Stomach (tissue), 9 donors: ENCODE results near the gene ANAPC2. TPM values are rescaled to one million over a fixed set of nuclear protein-coding genes. Genes with fewer than 3 reads are reported as not detected.

Experiments used
- DNase-seq, 2 donors: peaks; one replicate each; pipeline versions ENCODE4 v3.0.0 to v3.0.0-alpha.2; 2013 to 2019
- H3K27ac ChIP-seq, 5 donors: fragments of 200-600 bp in 4 of 5; sonication (generic) in 4 of 5; one replicate each; pipeline ENCODE4 v1.5.1; 2013 to 2019; ENCODE audit warnings: mild to moderate bottlenecking in 1 of 5, moderate library complexity in 1 of 5
- H3K27me3 ChIP-seq, 3 donors: fragments of 200-600 bp; sonication (generic); one replicate each; pipeline ENCODE4 v1.5.1; 2017 to 2019; ENCODE audit warnings: mixed run types in 1 of 3
- H3K36me3 ChIP-seq, 4 donors: fragments of 200-600 bp; sonication (generic); 1 replicate in 3 of 4; 2 replicates in 1 of 4; pipeline ENCODE4 v1.5.1; 2016 to 2019
- H3K4me1 ChIP-seq, 4 donors: fragments of 200-600 bp; sonication (generic); one replicate each; pipeline ENCODE4 v1.5.1; 2016 to 2019
- H3K4me3 ChIP-seq, 4 donors: fragments of 200-600 bp; sonication (generic) in 3 of 4; one replicate each; pipeline ENCODE4 v1.5.1; 2016 to 2019; ENCODE audit warnings: mild to moderate bottlenecking in 1 of 4
- H3K9me3 ChIP-seq, 4 donors: fragments of 200-600 bp; sonication (generic); one replicate each; pipeline ENCODE4 v1.5.1; 2016 to 2019
- EP300 ChIP-seq: sonication (generic); formaldehyde crosslinking; IDR thresholded peaks from one replicate; pipeline ENCODE4 v1.6.1; 2017; ENCODE audit warnings: antibody characterized with exemption
- POLR2A ChIP-seq, 4 donors: fragments of 450-650 bp; IDR thresholded peaks; one replicate each; pipeline ENCODE4 v1.6.1; 2016; ENCODE audit warnings: antibody characterized with exemption in 4 of 4, control low read depth in 2 of 4, mild to moderate bottlenecking in 1 of 4, moderate library complexity in 1 of 4
- POLR2AphosphoS5 ChIP-seq, 3 donors: sonication (generic); formaldehyde crosslinking; IDR thresholded peaks; one replicate each; pipeline ENCODE4 v1.6.1; 2016; ENCODE audit warnings: antibody characterized with exemption in 3 of 3
- WGBS, 5 donors: extraction: QIAGEN DNeasy Blood & Tissue Kit in 3 of 5; methylation state at CpG; one replicate each; pipeline versions ENCODE4 v1.1.5 to v1.1.7; 2013 to 2018; 5-methylcytosine and 5-hydroxymethylcytosine counted together
- intact Hi-C: fragments of 100-400 bp; cut with DNase I; formaldehyde crosslinking; loops from one replicate; pipeline ENCODE4 v1.15.1; 2023; ENCODE audit warnings: low total_unique reads
- polyA plus RNA-seq, 3 donors: library from polyadenylated mRNA; stranded (reverse); fragments of 200-250 nt; gene quantifications; one replicate each; pipeline ENCODE4 v1.2.3, GENCODE V29; 2013
- total RNA-seq, 5 donors: library from RNA; depleted of rRNA; stranded (reverse); fragments of >200 nt; gene quantifications; one replicate each; pipeline versions ENCODE4 v1.1.0 to v1.2.3, GENCODE V29; 2014 to 2016
- TF ChIP-seq, protein P1 (sequence below), 7 experiments: fragments of 450-650 bp in 4 of 7; fragments of 200-600 bp in 3 of 7; sonication (generic) in 3 of 7; IDR thresholded peaks; one replicate each; pipeline ENCODE4 v1.5.1; 2016 to 2019; ENCODE audit warnings: antibody characterized with exemption in 7 of 7, control low read depth in 2 of 7, mild to moderate bottlenecking in 1 of 7
- donor health status: healthy with polysubstance abuse.
- donor health status: Bipolar disorder and iron deficiency.
- donor health status: healthy.

The ANAPC2 gene
- total and polyA plus RNA-seq, 8 donors, result 26.1 to 147 (median 41.8) TPM

DNA sequence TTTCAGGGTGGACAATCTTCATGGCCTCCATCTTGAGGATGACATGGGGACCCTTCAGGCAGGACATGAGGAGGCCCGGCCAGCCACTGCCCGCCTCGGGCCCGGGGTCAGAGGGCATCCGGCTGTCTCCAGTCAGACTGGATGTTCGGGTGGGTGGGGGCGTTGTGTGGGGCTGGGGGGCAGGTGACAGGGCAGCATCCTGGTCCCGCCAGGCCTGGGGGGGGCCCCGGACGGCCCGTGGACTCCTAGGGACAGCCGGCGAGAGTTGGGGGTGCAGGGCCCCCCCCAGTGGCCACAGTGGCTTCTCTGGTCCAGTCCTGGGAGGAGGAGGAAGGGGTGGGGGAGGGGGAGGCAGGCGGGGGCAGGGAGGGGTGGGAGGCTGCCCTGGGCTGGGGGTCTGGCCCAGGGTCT, 32.7 kb upstream of the ANAPC2 start:
- 69 to 86% (median 81%) methylated on average over 7 to 14 of the region's 14 CpGs for WGBS, 5 donors
- DNase-seq, result no peak
- peaks cover 0 to 7% (median 4%) of the 10 kb centered on the region in 4 donors for H3K36me3 ChIP-seq
- intact Hi-C loops, result no loop called here
- peaks cover 0 to 14% (median 0%) of the 10 kb centered on the region in 3 donors for H3K27me3 ChIP-seq
- peaks cover 45 to 91% (median 86%) of the 10 kb centered on the region in 4 donors for H3K4me1 ChIP-seq
- no peaks in the 10 kb centered on the region for H3K9me3 ChIP-seq
- H3K27ac ChIP-seq, result peak overlapping the region in 4 of 5 donors; percentile 61 to 73 (median 64)
- H3K4me3 ChIP-seq, result peak overlapping the region; percentile 44 to 58 (median 46)
- TF ChIP-seq EP300 (no peak), POLR2AphosphoS5 (IDR thresholded peaks at IDR 0.05) (no peak), POLR2A (IDR thresholded peaks at IDR 0.05) (no peak)
- TF ChIP-seq, protein P1, sequence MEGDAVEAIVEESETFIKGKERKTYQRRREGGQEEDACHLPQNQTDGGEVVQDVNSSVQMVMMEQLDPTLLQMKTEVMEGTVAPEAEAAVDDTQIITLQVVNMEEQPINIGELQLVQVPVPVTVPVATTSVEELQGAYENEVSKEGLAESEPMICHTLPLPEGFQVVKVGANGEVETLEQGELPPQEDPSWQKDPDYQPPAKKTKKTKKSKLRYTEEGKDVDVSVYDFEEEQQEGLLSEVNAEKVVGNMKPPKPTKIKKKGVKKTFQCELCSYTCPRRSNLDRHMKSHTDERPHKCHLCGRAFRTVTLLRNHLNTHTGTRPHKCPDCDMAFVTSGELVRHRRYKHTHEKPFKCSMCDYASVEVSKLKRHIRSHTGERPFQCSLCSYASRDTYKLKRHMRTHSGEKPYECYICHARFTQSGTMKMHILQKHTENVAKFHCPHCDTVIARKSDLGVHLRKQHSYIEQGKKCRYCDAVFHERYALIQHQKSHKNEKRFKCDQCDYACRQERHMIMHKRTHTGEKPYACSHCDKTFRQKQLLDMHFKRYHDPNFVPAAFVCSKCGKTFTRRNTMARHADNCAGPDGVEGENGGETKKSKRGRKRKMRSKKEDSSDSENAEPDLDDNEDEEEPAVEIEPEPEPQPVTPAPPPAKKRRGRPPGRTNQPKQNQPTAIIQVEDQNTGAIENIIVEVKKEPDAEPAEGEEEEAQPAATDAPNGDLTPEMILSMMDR (IDR thresholded peaks at IDR 0.05), result no peak

DNA sequence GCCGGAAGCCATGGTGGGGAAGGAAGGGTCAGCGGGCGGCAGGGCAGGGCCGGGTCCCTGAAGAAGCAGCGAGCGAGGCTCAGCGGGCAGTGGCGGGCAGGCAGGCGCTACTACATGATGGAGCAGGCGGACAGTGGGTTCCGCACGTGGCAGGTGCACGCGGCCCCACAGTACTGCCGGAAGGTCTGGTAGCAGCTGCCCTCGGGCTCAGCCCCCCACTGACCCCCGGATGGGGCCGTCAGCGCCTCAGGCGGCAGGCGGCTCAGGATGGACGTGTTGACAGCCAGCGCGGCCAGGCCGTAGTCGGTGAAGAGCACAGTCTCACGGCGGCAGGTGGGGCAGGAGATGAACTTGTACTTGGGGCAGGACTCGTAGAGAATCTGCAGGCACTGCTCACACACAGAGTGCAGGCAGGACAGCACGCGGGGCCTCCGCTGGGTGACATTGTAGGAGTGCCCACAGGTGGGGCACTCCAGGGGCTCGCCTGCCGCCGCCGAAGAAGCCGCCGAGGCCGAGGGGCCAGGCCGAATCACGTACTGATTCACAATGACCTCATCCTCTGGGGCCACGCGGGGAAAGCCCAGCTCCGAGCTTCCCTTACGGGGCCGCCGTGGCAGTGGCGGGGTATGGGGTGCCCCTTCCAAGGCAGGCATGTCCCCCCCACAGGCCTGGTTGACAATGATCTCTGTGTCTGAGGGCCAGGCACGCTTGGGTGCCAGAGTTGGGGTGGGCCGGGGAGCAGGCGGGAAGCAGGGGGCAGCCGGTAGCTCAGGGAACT, 32.1 kb upstream of the ANAPC2 start:
- H3K9me3 ChIP-seq, result no peaks in the 10 kb centered on the region
- H3K36me3 ChIP-seq, result peaks cover 0 to 13% (median 8%) of the 10 kb centered on the region in 4 donors
- H3K4me1 ChIP-seq, result peaks cover 45 to 85% (median 82%) of the 10 kb centered on the region in 4 donors
- peak overlapping the region in 2 of 5 donors; percentile 16 to 64 for H3K27ac ChIP-seq
- H3K4me3 ChIP-seq, result peak overlapping the region in 1 of 4 donors; percentile 1
- peak in 1 of 2 donors; percentile 32 for DNase-seq
- intact Hi-C loops, result no loop called here
- WGBS, 5 donors, result 87 to 89% (median 89%) methylated on average over 24 to 52 of the region's 52 CpGs
- TF ChIP-seq EP300 (no peak), POLR2AphosphoS5 (IDR thresholded peaks at IDR 0.05) (no peak), POLR2A (IDR thresholded peaks at IDR 0.05) (no peak)
- TF ChIP-seq, protein P1 (IDR thresholded peaks at IDR 0.05), result no peak
- peaks cover 0 to 14% (median 0%) of the 10 kb centered on the region in 3 donors for H3K27me3 ChIP-seq

GRCh38 chr9:137219757-137220316, 31.5 kb upstream of the ANAPC2 start:
- peak overlapping the region in 3 of 5 donors; percentile 16 to 40 (median 18) for H3K27ac ChIP-seq
- peak overlapping the region in 1 of 4 donors; percentile 9 for H3K4me3 ChIP-seq
- peaks cover 4 to 20% (median 15%) of the 10 kb centered on the region in 4 donors for H3K36me3 ChIP-seq
- no peaks in the 10 kb centered on the region for H3K9me3 ChIP-seq
- WGBS, 5 donors, result 68 to 93% (median 87%) methylated on average over 3 to 10 of the region's 10 CpGs
- peaks cover 44 to 78% (median 75%) of the 10 kb centered on the region in 4 donors for H3K4me1 ChIP-seq
- peaks cover 0 to 14% (median 0%) of the 10 kb centered on the region in 3 donors for H3K27me3 ChIP-seq
- intact Hi-C loops, result no loop called here
- TF ChIP-seq POLR2AphosphoS5 (IDR thresholded peaks at IDR 0.05) (no peak), POLR2A (IDR thresholded peaks at IDR 0.05) (no peak), EP300 (no peak)
- TF ChIP-seq, protein P1 (IDR thresholded peaks at IDR 0.05), result no peak
- DNase-seq, result no peak

DNA sequence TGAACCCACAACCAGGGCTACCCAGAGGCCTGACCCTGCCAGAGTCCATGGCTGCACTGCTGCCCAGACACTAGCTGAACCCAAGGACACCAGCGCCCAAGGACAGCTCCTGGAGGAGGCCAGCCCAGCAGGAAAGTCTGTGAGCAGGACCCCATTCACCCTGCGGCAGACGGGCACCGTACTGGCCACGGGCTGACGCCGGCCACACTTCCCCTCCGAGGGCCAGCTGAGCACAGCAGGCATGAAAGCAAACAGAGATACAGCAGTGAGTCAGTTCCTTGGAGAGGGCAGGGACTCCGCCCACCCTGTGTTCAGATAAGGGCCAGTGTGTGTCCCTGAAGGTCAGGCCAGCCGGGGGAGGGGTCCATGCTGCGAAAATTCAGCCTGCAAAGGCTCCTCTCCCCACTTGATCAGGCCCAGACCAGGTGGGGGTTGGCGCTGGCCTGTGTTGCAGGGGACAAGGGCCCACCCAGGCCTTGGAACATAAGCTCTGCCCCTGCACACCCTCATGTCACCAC, 30.5 kb upstream of the ANAPC2 start:
- Histone ChIP-seq H3K27me3 (peaks cover 0 to 14% (median 0%) of the 10 kb centered on the region in 3 donors), H3K4me3 (peak overlapping the region; percentile 36 to 46 (median 42)), H3K36me3 (peaks cover 10 to 29% (median 19%) of the 10 kb centered on the region in 4 donors), H3K4me1 (peaks cover 34 to 68% (median 65%) of the 10 kb centered on the region in 4 donors), H3K9me3 (no peaks in the 10 kb centered on the region), H3K27ac (peak overlapping the region; percentile 87 to 91 (median 89))
- DNase-seq, result peak; percentile 86 to 89
- peak in 2 of 4 donors; percentile 11 to 45 for TF ChIP-seq POLR2A (IDR thresholded peaks at IDR 0.05)
- TF ChIP-seq, protein P1 (IDR thresholded peaks at IDR 0.05), result no peak
- TF ChIP-seq POLR2AphosphoS5 (IDR thresholded peaks at IDR 0.05), result peak in 2 of 3 donors; percentile 90 to 93
- intact Hi-C loops, result no loop called here
- 24 to 46% (median 35%) methylated on average over 3 to 12 of the region's 12 CpGs for WGBS, 5 donors
